A204.1 (cell line): Measurements from ENCODE around the gene CFLAR.
"Not testable (repeated sequence)": the region's sequence is repeated elsewhere in the genome, so short reads cannot be mapped to it uniquely, and the experiment has no call there.

ENCODE experiments used
- FAIRE-seq: peaks from 2 replicates; lab custom pipeline; 2012; peaks lifted over from hg19 to GRCh38; lab: Jason Lieb, UNC

Gene CFLAR

DNA sequence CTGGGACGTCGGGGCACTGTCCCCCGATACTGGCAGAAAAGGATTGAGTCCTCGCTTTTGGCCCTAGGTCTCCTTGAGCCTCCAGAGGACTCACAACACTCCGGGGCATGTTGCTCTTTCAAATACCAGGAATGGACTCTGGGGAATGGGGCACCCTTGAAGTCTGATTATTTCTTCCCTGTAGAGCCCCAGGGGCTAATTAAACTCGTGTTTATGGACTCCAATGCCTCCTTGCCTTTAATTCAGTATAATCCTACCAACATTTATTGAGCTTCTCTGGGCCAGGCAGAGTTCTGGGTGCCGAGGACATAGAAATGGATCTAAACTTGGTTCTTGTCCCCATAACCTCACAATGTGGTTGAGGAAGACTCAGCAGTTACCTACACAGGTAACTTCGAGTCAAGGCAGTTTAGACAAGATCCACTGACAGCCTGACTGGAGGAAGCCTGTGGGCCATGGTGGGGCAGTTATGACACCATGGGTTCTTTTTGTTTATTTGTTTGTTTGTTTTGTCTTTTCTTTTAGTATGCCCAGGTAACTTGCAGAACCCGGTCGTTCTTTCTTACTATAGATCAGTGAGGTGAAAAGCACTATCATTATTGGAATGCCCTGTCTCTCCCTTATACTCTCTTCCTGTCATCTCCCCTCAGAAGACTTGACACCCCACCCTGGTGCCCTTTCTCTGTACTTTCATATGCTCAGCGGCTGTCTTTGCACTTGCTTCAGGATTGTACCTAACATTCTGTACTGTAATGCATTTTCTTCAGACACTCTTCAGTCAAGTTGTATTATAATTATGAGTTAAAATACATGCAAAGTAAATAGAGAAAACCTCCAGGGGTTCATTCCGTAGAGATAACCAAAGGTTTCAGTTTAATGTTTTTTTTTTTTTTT, 3.2 kb downstream of the CFLAR start:
- no peak for FAIRE-seq

DNA sequence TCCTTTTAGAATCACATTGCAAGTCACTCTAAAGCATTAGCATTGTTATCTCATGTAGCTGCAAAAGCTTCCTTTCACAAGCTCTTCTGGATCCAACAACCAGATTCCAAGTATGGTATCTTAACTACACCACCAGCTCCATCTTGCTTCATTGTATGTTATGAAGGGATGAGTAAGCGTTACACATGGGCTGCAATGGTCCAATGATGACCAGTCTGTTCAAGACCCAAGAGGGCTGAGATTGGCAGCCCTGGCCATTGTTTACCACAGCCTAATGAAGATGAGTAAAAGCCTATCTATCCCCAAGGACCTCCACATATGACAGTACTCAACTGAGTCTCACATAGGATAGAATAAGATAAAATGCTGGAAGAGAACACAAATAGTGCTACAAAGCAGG, 6.3 kb downstream of the CFLAR start:
- FAIRE-seq = no peak

DNA sequence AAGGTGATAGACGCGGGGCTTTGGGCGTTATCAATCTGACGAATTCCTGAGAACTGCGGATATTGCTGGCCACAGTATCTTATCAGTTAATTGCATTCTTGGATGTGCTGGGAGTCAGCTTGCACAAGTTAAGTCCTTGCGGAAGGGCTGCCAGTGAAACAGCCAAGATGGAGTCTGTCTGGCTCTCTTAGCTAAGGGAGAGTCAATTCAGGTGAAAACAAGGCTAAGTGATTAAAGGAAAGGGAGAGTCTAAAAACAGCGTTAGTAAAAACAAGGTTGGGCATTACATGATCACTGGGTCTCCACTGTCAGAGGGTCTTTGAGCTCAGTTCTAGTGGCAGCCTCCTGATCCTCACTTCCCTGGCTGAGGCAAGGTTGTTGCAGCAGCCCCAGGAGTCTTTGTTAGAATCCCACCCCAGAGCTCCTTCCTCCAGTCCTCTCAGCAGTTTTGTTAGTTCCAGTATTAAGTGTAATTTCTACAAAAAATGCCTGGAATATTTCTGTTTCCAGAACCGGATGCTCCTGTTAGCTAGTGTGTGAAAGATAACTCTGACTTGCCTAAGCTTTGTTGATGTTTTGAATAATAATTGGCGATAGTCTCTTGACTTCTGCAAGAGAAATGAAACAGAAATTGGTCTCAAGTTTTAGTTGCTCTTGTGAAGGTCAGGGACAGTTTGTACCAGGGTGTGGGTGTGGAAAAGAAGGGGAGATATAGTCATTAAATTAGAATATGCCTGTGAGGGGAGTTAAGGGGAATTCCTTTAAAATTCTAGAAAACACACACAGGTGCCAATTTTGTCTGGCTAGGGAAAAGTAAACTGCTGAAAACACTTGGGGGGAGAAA, 10.6 kb downstream of the CFLAR start:
- no peak for FAIRE-seq

DNA sequence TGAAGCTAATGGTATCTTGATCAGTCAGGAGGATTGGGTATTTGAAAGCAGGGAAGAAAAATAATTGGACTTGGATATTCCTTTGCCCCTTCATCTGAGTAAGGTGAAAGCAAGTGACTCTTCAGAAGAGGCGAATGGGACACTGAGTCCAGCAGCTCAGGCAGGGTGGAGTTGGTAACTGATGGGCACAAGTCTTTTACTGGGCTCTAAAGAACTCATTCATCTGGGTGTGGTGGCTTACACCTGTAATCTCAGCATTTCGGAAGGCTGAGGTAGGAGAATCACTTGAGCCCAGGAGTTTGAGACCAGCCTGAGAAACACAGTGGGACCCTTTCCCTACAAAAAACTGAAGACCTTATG, 11.2 kb downstream of the CFLAR start:
- FAIRE-seq = no peak

DNA sequence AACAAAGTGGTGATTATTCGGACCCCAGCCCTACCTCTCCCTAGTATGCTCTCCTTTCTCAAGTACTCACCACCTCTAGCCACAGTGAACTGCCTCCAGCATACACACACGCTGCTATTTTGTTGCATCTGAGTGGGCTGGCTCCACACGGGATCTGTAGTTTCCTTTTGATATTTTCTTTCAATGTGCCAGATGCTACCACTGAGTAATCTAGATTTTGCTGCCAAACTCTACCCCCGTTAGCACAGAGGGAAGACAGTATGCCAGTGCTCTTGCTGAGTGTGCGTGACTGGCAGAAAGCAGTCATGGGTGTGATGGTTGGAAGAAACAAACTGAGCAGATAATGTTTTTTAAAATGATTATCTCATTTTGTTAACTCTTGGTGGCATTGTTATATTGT, 11.6 kb downstream of the CFLAR start:
- no peak for FAIRE-seq

DNA sequence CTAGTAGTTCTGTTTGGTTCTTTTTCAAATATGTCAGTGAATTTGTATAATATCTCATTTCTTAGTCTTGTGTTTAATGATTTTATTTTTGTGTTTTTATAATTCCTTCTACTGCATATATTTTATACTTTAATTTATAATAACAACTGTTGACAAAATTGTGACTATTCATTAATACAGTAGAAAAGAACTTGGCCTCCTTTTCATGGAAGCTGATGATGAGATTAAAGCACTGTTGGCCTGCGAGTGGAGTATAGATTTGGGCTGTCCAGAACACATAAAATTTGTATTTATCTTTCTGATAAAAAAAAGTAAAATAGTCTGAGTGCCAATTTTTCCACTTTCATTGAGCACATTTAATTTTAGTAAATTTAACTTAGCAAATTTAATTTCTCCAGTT, 12.1 kb downstream of the CFLAR start:
- no peak for FAIRE-seq

DNA sequence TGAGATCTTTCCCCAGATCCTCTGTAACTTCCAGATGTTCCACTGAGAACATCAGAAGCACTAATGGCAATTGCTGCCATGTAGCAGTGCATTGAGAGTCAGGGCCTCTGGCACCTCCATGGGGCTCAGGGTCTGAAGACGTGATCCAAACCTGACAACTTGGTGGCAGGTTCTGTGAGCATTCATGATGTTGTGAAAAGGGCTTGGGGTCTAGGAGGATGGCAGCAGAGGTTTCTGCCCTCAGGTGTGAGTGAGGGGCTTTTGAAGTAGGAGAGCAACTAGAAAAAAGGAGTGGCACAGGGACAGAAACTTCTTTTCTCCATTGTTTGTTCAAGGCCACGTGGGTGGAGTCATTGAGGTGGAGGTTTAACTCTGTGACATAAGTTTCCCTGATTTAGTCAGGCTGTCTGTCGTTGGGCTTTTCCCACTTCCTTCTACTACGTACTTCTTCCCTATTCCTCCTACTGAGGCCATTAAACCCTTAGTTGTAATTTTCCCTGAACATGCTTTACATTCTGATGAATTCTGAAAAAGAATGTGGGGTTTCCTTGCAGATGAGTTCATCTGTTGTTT, 13.1 kb downstream of the CFLAR start:
- FAIRE-seq = no peak

DNA sequence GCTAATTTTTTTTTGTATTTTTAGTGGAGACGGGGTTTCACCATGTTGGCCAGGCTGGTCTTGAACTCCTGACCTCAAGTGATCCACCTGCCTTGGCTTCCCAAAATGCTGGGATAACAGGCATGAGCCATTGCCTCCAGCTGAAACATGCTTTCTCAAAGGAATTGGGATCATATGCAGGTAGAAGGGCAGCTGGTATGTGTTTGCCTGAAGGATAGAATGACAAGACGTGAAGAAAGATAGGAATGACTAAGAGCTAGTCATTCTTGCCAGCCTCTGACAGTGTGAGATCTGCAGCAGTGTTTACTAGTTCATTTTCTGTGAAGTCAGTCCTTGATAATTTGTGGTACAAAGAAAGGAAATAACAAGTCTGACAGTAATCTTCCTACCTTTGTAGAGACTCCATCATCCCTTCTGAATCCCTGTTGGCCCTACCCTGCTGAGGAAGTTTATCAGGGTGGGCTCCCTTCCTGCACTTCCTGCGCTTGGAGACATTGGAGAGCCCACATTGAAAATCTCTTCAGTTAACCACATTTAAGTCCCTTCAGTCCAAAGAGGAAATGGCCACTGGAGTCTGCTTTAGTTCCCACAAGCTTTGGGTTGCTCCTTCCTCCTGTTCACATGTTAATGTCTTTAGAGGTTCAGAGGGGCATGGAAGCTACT, 14.7 kb downstream of the CFLAR start:
- FAIRE-seq = no peak

DNA sequence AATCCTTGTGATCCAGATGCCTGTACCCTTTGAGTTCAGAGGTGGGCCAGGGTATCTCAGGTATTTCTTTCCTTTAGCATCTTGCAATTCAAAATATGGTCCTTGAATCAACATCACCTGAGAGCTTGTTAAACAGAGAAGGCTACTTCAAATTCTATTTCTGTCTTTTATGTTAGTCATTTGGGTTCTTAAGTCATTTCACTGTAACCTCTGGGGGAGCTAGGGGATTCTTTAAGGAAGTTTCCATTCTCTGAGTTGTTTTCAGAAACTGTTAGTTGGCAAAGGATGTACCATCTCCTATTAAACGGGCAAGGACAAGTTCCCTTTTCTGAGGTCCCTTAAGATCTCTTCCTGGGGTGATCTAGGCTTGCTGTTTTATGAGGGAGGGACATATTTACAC, 16.6 kb downstream of the CFLAR start:
- FAIRE-seq = no peak

DNA sequence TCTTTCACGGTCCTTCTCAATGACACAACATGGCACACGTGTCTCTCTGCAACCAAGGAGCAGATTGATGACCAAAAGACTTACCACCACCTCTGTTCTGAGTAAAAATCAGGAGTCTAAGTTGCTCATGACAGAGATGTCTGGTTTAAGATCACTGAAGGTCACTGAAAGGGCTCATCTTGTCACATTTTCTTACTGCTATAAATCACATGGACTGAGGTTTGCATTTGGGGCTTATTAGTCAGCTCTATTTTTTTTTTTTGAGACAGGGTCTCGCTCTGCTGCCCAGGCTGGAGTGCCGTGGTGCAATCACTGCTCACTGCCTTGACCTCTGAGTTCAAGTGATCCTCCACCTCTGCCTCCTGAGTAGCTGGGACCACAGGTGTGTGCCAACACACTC, 19.4 kb downstream of the CFLAR start:
- no peak for FAIRE-seq

DNA sequence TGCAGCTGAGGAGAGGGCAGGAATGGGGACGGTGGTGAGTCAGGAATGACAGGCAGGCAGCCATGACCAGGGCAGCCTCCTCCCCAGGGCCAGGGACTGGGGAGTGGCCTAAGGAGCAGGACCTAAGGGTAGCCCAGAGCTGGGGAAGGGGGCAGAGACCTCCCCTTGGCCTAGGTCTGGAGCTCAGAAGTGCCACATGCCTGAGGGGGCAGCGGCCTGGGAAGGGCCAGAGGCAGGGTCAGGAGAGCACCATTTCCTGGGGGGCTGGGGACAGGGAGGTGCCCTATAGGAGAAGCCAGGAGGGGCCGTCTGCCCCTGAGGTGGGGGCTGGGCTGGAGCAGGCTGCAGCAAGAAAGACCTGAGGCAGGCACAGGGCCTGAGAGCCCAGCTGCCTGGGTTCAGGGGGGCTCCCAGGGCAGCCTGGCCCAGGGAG, 20.9 kb downstream of the CFLAR start:
- FAIRE-seq = no peak

DNA sequence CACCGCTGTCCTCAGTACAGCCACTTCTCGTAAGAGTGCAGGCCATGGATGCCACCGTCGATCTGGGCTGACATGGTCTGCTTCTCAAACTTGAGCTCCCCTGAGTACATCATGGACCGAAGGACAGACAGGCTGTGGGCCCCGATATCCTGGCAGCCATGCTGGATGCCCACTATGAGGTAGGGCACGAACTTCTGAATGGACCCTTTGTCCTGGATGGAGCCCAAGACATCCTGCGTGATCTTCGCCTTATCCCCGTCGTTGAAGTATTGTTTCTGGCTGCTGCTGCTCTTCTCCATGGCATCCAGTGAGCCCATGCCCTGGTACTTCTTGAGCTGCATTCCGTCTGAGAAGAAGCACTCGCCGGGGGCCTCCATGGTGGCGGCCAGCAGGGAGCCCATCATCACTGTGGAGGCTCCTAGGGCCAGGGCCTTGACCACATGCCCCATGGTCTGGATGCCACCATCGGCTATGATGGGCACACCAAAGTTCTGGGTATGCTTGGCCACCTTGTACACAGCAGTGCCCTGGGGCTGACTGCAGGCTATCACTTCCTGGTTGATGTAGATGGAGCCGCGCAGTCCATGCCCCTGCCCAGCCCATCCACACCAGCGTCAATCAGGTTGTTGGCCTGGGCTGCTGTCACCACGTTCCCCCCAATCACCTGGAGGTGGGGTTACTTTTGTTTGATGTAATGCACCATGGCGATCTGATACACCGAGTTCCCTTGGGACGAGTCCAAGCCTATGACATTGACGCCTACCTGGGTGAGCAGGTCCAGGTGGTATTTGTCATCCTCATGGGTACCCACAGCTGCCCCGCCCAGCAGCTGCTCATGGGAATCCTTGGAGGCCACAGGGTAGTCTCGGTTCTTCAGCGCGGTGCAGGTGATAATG, 21.8 kb downstream of the CFLAR start:
- no peak for FAIRE-seq

DNA sequence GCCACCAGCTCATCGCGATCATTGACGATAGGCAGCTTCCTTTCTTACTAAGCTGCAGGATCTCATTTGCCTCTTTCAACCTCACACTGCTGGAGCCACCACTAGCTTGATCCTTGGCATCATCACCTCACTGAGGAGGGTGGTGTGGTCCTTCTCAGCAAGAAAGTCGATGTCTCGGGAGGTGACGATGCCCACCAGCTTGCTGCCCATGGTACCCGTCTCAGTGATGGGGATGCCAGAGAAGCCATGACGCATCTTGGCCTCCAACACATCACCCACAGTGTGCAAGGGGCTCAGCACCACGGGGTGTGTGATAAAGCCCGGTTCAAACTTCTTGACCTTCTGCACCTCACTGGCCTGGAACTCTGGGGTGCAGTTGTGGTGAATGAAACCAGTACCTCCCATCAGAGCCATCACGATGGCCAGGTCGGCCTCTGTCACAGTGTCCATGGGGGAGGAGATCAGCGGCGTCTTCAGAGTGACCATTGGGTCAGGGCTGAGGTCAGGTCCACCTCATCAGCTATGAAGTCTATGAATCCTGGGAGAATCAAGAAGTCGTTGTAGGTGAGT, 22.5 kb downstream of the CFLAR start:
- no peak for FAIRE-seq

DNA sequence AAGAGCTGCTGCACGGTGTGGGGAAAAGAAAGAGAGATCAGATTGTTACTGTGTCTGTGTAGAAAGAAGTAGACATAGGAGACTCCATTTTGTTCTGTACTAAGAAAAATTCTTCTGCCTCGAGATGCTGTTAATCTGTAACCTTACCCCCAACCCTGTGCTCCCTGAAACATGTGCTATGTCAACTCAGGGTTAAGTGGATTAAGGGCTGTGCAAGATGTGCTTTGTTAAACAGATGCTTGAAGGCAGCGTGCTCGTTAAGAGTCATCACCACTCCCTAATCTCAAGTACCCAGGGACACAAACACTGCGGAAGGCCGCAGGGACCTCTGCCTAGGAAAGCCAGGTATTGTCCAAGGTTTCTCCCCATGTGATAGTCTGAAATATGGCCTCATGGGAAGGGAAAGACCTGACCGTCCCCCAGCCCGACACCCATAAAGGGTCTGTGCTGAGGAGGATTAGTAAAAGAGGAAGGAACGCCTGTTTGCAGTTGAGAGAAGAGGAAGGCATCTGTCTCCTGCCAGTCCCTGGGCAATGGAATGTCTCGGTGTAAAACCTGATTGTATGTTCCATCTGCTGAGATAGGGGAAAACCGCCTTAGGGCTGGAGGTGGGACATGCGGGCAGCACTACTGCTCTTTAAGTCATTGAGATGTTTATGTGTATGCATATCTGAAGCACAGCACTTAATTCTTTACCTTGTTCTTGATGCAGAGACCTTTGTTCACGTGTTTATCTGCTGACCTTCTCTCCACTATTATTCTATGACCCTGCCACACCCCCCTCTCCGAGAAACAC, 23.2 kb downstream of the CFLAR start:
- not testable (repeated sequence) for FAIRE-seq

DNA sequence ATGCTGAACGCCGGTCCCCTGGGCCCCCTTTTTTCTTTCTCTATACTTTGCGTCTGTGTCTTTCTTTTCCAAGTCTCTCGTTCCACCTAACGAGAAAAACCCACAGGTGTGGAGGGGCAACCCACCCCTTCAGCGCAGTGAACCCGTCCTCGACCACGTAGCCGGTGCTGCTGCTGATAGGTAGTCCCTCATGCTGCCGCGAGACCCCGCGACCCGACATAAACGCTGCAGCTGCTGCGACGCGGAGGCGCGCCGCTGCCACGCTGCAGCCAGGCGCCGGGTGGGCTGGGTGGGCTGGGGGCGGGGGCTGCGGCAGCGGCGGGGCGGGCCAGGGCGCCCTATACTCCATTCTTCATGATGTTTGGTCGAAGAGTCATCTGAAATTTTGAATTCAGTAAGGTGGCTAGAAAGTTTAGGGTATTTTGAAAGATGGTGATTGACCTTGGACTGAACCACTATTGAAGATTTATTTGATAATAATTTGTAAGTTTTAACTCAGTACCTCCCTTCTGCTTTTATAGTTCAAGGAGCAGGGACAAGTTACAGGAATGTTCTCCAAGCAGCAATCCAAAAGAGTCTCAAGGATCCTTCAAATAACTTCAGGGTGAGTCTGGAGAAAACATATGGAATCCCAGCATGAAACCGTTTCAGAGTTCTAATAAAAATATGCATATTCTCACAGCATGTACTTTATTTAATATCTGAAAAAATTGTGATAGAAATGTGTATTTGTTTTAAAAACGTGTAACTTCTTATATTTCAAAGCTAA, 24.1 kb downstream of the CFLAR start:
- no peak for FAIRE-seq

DNA sequence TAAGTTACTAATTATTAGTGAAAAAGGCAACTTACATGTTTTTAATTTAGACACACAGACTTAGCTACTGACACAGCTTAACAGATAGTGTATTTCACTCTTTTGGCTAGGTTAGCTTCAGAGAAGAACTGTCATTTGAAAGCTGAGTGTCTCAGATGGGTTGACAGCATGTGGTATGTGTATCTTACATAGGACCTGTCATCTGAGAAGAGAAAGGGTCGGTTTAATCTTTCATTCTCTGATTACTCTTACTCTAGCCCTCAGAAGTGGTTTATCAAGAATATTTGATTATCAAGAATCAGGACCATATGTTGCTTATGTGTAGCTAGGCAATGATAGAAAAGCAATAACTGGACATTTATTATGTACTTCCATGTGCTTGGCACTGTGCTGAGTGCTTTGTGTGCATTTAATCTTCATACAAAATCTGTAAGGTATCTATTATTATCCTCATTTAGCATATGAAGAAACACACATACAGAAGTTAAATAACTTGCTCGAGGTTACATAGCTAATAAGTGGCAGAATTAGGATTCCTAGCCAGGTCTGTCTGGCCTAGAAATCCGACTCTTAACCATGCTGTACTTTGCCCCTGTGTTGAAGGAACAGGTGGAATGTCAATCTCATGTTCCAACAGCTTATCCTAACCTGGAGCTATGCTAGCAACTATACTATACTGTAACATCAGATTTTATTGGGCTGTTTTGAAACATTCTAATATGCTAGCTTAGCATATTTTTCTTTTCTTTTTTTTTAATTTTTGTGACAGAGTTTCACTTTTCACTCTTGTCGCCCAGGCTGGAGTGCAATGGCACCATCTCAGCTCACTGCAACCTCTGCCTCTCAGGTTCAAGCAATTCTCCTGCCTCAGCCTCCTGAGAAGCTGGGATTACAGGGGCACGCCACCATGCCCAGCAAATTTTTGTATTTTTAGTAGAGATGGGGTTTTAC, 28.4 kb downstream of the CFLAR start:
- no peak for FAIRE-seq

DNA sequence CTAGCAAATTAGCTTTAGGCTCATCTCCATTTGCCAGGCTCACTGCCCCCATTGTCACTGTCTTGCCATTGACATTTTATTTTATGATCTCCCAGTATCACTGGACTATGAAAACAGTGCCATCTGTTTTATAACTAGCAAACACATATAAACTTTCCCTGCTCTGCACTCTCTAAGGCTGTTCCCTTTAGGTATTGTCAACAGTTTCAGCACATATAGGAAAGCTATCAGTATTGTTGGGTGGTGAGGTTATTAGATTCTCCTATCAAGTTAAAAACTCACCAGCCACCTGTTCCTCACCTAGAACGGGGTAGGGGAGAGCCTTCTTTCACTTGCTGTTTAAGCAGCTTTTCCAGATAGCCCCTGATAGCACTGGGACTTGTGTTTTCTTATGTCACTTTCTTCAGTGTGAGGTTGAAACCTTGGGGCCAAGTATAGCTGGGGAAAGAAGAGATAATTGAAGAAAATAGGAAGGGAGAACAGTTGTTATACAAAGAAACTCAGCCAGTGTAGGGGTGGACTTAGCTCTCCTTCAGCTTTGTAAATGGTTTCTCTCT, 32.5 kb downstream of the CFLAR start:
- FAIRE-seq = no peak
